ENCODE results near the gene EP300. TPM values are rescaled to one million over a fixed set of nuclear protein-coding genes. Genes with fewer than 3 reads are reported as not detected.

Gene EP300
- total and polyA plus RNA-seq, 4 donors: 14.9 to 177 (median 44.4) TPM

GRCh38 chr22:41091132-41092022, 1.0 kb upstream of the EP300 start:
- H3K4me1 ChIP-seq (ENCODE audit: control insufficient read depth in 5 of 5, insufficient read depth in 5 of 5, low read length in 5 of 5): peaks cover 0 to 32% (median 5%) of the 10 kb centered on the region in 5 donors
- peak overlapping the region; percentile 99 for H3K4me3 ChIP-seq
- ATAC-seq (ENCODE audit: insufficient read depth, low FRiP score) (peak; percentile 98), DNase-seq (peak; percentile 100)
- no peaks in the 10 kb centered on the region for H3K9me3 ChIP-seq (ENCODE audit: control insufficient read depth in 4 of 4, insufficient read depth in 3 of 4, low read length in 3 of 4)
- WGBS, 2 donors: 0 to 1% methylated on average over 48 to 67 of the region's 67 CpGs
- peak overlapping the region; percentile 86 to 95 for H3K9ac ChIP-seq (ENCODE audit: insufficient read depth in 1 of 2, low read length in 2 of 2)
- H3K27me3 ChIP-seq (ENCODE audit: control insufficient read depth in 3 of 3, insufficient read depth in 3 of 3, low read length in 2 of 3): no peaks in the 10 kb centered on the region
- H3K27ac ChIP-seq (ENCODE audit: low read depth in 1 of 2, low read length in 1 of 2): peak overlapping the region; percentile 100
- no peak for TF ChIP-seq CTCF (IDR thresholded peaks at IDR 0.05; ENCODE audit: control extremely low read depth, extremely low read depth)
- peaks cover 0 to 6% (median 3%) of the 10 kb centered on the region in 4 donors for H3K36me3 ChIP-seq (ENCODE audit: control insufficient read depth in 4 of 4, insufficient read depth in 4 of 4, low read length in 4 of 4)

DNA sequence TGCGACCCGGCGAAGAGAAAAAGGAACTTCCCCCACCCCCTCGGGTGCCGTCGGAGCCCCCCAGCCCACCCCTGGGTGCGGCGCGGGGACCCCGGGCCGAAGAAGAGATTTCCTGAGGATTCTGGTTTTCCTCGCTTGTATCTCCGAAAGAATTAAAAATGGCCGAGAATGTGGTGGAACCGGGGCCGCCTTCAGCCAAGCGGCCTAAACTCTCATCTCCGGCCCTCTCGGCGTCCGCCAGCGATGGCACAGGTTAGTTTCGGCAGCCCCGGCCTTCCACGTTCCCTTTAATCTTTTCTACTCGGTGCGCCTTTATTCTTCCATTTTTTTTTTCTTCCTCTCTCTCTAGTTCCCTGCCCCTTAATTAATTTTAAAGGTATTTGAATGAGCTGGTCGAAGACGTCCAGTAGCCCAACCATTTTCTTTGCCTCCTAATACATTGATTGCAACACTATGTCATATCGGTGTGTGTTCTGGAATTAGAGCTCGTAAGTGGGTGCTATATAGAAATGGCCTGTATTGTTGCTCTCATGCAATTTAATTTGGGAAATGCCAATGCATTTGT, 537 bp downstream of the EP300 start:
- WGBS, 2 donors: 0% methylated on average over 31 of the region's 31 CpGs

GRCh38 chr22:41094041-41094593, 1.7 kb downstream of the EP300 start:
- H3K4me1 ChIP-seq (ENCODE audit: control insufficient read depth in 5 of 5, insufficient read depth in 5 of 5, low read length in 5 of 5): peaks cover 2 to 41% (median 5%) of the 10 kb centered on the region in 5 donors
- WGBS, 2 donors: 2 to 3% methylated on average over 5 of the region's 5 CpGs
- peak overlapping the region; percentile 60 for H3K4me3 ChIP-seq
- H3K36me3 ChIP-seq (ENCODE audit: control insufficient read depth in 4 of 4, insufficient read depth in 4 of 4, low read length in 4 of 4): peaks cover 0 to 8% (median 4%) of the 10 kb centered on the region in 4 donors
- H3K9ac ChIP-seq (ENCODE audit: insufficient read depth in 1 of 2, low read length in 2 of 2): peak overlapping the region in 1 of 2 donors; percentile 88
- ATAC-seq (ENCODE audit: insufficient read depth, low FRiP score): no peak
- no peaks in the 10 kb centered on the region for H3K9me3 ChIP-seq (ENCODE audit: control insufficient read depth in 4 of 4, insufficient read depth in 3 of 4, low read length in 3 of 4)
- no peaks in the 10 kb centered on the region for H3K27me3 ChIP-seq (ENCODE audit: control insufficient read depth in 3 of 3, insufficient read depth in 3 of 3, low read length in 2 of 3)
- peak; percentile 26 to 66 (median 55) for DNase-seq
- no peak for TF ChIP-seq CTCF (IDR thresholded peaks at IDR 0.05; ENCODE audit: control extremely low read depth, extremely low read depth)
- H3K27ac ChIP-seq (ENCODE audit: low read depth in 1 of 2, low read length in 1 of 2): no peak overlapping the region

More for the DNA sequence above, 537 bp downstream of the EP300 start:
- H3K4me1 ChIP-seq (ENCODE audit: control insufficient read depth in 5 of 5, insufficient read depth in 5 of 5, low read length in 5 of 5): peaks cover 2 to 41% (median 5%) of the 10 kb centered on the region in 5 donors
- ATAC-seq (ENCODE audit: insufficient read depth, low FRiP score) (no peak), DNase-seq (peak; percentile 41 to 59 (median 54))
- H3K36me3 ChIP-seq (ENCODE audit: control insufficient read depth in 4 of 4, insufficient read depth in 4 of 4, low read length in 4 of 4): peaks cover 0 to 6% (median 3%) of the 10 kb centered on the region in 4 donors
- H3K9ac ChIP-seq (ENCODE audit: insufficient read depth in 1 of 2, low read length in 2 of 2): peak overlapping the region; percentile 88 to 91
- peak overlapping the region; percentile 96 to 100 for H3K27ac ChIP-seq (ENCODE audit: low read depth in 1 of 2, low read length in 1 of 2)
- no peaks in the 10 kb centered on the region for H3K27me3 ChIP-seq (ENCODE audit: control insufficient read depth in 3 of 3, insufficient read depth in 3 of 3, low read length in 2 of 3)
- H3K9me3 ChIP-seq (ENCODE audit: control insufficient read depth in 4 of 4, insufficient read depth in 3 of 4, low read length in 3 of 4): no peaks in the 10 kb centered on the region
- no peak for TF ChIP-seq CTCF (IDR thresholded peaks at IDR 0.05; ENCODE audit: control extremely low read depth, extremely low read depth)
- H3K4me3 ChIP-seq: peak overlapping the region; percentile 99
